Measurements from ENCODE around the gene CCDC6. TPM values are rescaled to one million over a fixed set of nuclear protein-coding genes. Genes with fewer than 3 reads are reported as not detected.
"Not testable (repeated sequence)": the region's sequence is repeated elsewhere in the genome, so short reads cannot be mapped to it uniquely, and the experiment has no call there.

CCDC6 gene
- total and polyA plus RNA-seq, 2 experiments from 2014 or later = 22.3 to 49.8 TPM

DNA sequence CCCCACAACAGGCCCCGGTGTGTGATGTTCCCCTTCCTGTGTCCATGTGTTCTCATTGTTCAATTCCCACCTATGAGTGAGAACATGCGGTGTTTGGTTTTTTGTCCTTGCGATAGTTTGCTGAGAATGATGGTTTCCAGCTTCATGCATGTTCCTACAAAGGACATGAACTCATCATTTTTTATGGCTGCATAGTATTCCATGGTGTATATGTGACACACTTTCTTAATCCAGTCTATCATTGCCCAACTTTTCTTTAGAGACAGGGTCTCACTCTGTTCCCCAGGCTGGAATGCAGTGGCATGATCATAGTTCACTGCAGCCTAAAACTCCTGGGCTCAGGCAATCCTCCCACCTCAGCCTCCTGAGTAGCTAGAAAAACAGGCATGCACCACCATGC lies 120.9 kb downstream of the CCDC6 start:
- H3K27ac ChIP-seq; H3K9me2 ChIP-seq (replicated peaks; ENCODE audit: insufficient read depth); H4K20me1 ChIP-seq (ENCODE audit: insufficient read depth, poor library complexity, severe bottlenecking); H3K4me3 ChIP-seq; DNase-seq (ENCODE audit: low spot score); H3K4me1 ChIP-seq (ENCODE audit: insufficient read depth); H2AFZ ChIP-seq; H3K36me3 ChIP-seq (replicated peaks; ENCODE audit: insufficient read depth, low read depth); H3K4me2 ChIP-seq; H3K9me3 ChIP-seq (ENCODE audit: low read depth); H3K79me2 ChIP-seq; H3K27me3 ChIP-seq: not testable (repeated sequence)
- WGBS (ENCODE audit: low lambda C conversion rate, missing lambda C conversion rate) = 100% methylated on average over 1 of the region's 3 CpGs

DNA sequence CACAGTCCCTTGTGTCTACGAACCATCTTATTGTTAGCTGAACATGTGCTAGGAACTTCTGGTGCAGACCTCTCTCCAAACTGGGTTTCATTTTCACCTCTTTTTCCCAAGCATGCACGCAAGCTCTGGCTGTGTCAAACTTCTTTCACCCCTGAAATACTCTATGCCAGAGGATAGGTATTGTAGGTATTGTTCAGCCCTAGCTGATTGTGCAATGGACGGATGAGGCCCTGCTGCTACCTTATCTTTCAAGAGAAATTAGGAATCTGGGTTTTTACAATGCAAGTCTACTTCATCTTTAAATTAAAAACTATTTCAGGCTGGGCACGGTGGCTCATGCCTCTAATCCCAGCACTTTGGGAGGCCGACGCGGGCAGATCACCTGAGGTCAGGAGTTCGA lies 124.8 kb downstream of the CCDC6 start:
- TF ChIP-seq EZH2 (IDR thresholded peaks at IDR 0.05; ENCODE audit: borderline replicate concordance) (no peak), EZH2phosphoT487 (IDR thresholded peaks at IDR 0.05; ENCODE audit: low read depth, severe bottlenecking, unreplicated experiment) (no peak)
- TF ChIP-seq, protein P1, sequence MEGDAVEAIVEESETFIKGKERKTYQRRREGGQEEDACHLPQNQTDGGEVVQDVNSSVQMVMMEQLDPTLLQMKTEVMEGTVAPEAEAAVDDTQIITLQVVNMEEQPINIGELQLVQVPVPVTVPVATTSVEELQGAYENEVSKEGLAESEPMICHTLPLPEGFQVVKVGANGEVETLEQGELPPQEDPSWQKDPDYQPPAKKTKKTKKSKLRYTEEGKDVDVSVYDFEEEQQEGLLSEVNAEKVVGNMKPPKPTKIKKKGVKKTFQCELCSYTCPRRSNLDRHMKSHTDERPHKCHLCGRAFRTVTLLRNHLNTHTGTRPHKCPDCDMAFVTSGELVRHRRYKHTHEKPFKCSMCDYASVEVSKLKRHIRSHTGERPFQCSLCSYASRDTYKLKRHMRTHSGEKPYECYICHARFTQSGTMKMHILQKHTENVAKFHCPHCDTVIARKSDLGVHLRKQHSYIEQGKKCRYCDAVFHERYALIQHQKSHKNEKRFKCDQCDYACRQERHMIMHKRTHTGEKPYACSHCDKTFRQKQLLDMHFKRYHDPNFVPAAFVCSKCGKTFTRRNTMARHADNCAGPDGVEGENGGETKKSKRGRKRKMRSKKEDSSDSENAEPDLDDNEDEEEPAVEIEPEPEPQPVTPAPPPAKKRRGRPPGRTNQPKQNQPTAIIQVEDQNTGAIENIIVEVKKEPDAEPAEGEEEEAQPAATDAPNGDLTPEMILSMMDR (IDR thresholded peaks at IDR 0.05; ENCODE audit: poor library complexity) = no peak
- Histone ChIP-seq H4K20me1 (ENCODE audit: insufficient read depth, poor library complexity, severe bottlenecking) (no peaks in the 10 kb centered on the region), H3K79me2 (no peaks in the 10 kb centered on the region), H3K27me3 (no peaks in the 10 kb centered on the region), H3K9me3 (ENCODE audit: low read depth) (no peaks in the 10 kb centered on the region), H3K27ac (no peak overlapping the region), H2AFZ (no peak overlapping the region), H3K4me2 (no peak overlapping the region), H3K4me3 (no peak overlapping the region), H3K36me3 (replicated peaks; ENCODE audit: insufficient read depth, low read depth) (no peaks in the 10 kb centered on the region), H3K9me2 (replicated peaks; ENCODE audit: insufficient read depth) (no peaks in the 10 kb centered on the region), H3K4me1 (ENCODE audit: insufficient read depth) (no peaks in the 10 kb centered on the region)
- no peak for DNase-seq (ENCODE audit: low spot score)
- 80% methylated on average over 8 of the region's 8 CpGs for whole genome bisulfite sequencing (ENCODE audit: low lambda C conversion rate, missing lambda C conversion rate)

DNA sequence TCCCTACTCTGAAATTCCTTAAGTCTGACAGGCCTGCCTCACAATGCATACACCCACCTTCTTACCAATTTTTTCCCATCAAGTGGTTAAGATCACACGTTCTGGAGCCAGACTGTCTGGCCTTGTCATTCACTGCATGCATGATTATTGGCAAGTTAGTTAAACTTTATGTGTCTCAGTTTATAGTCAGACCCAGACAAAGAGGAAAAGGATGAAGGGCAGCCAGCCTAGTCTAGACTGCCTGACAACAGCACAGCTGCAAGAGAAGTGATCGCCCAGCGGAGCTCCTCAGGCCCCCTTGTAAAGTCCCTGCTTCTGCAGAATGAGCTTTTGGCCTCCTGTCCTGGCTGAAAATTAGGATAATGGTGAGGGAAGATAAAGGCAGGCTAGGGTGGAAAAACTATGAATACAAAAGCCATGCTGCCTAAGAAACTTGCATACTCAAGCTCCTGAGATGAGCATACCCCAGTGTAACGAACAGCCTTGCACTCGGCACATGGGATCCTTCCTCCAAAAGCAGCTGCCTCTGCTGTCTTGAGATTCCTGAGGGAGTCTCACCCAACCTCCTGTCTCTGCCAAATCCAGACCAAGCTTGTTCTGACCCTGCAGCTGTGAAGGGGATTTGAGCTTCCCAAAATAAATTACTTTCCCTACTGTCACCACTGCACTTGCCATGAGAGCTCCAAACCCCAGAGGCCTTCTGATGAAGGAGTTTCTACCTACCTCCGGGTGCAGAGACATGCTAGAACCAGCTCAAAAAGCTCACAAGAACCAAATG lies 126.4 kb downstream of the CCDC6 start:
- H3K9me2 ChIP-seq (replicated peaks; ENCODE audit: insufficient read depth) = no peaks in the 10 kb centered on the region
- no peak overlapping the region for H3K4me2 ChIP-seq
- H3K4me1 ChIP-seq (ENCODE audit: insufficient read depth) = no peaks in the 10 kb centered on the region
- no peak overlapping the region for H3K4me3 ChIP-seq
- H3K9me3 ChIP-seq (ENCODE audit: low read depth) = no peaks in the 10 kb centered on the region
- no peak overlapping the region for H2AFZ ChIP-seq
- no peak overlapping the region for H3K27ac ChIP-seq
- no peaks in the 10 kb centered on the region for H3K27me3 ChIP-seq
- H4K20me1 ChIP-seq (ENCODE audit: insufficient read depth, poor library complexity, severe bottlenecking) = no peaks in the 10 kb centered on the region
- no peaks in the 10 kb centered on the region for H3K36me3 ChIP-seq (replicated peaks; ENCODE audit: insufficient read depth, low read depth)
- peak; percentile 13 for DNase-seq (ENCODE audit: low spot score)
- TF ChIP-seq EZH2phosphoT487 (IDR thresholded peaks at IDR 0.05; ENCODE audit: low read depth, severe bottlenecking, unreplicated experiment) (no peak), EZH2 (IDR thresholded peaks at IDR 0.05; ENCODE audit: borderline replicate concordance) (no peak)
- TF ChIP-seq, protein P1 (IDR thresholded peaks at IDR 0.05; ENCODE audit: poor library complexity) = no peak
- WGBS (ENCODE audit: low lambda C conversion rate, missing lambda C conversion rate) = 79% methylated on average over 6 of the region's 6 CpGs
- H3K79me2 ChIP-seq = no peaks in the 10 kb centered on the region

DNA sequence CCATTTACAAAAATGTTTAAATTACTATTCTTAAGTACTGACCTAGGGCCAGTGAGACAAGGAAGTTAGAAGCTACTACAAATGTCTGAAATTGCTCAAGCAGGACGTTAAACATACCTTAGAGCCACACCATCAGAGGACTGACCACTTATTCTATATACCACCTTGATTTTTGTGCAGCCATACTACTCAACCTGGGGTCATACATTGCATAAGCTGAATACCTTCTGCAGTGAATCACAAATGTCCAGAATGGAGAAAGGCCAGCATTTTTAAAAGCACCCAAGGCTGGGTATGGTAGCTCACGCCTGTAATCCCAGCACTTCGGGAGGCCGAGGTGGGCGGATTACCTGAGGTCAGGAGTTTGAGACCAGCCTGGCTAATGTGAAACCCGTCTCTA lies 131.9 kb downstream of the CCDC6 start:
- Histone ChIP-seq H3K79me2 (no peaks in the 10 kb centered on the region), H3K4me1 (ENCODE audit: insufficient read depth) (no peaks in the 10 kb centered on the region), H3K9me2 (replicated peaks; ENCODE audit: insufficient read depth) (no peaks in the 10 kb centered on the region), H3K4me2 (no peak overlapping the region), H4K20me1 (ENCODE audit: insufficient read depth, poor library complexity, severe bottlenecking) (no peaks in the 10 kb centered on the region), H3K27me3 (no peaks in the 10 kb centered on the region), H3K4me3 (no peak overlapping the region), H3K36me3 (replicated peaks; ENCODE audit: insufficient read depth, low read depth) (no peaks in the 10 kb centered on the region), H3K9me3 (ENCODE audit: low read depth) (no peaks in the 10 kb centered on the region), H2AFZ (no peak overlapping the region), H3K27ac (no peak overlapping the region)
- TF ChIP-seq EZH2 (IDR thresholded peaks at IDR 0.05; ENCODE audit: borderline replicate concordance) = no peak
- no peak for DNase-seq (ENCODE audit: low spot score)
- 88% methylated on average over 5 of the region's 6 CpGs for WGBS (ENCODE audit: low lambda C conversion rate, missing lambda C conversion rate)
